NCI-H2227 (cell line): ENCODE measurements around the gene SET.
A peak's percentile ranks its signal among the peaks of the same experiment; 100 is the strongest.

Experiments used
- DNase-seq: peaks from one replicate; lab custom pipeline; 2025; ENCODE audit not compliant: unreplicated experiment; lab: John Stamatoyannopoulos, UW

The SET gene

GRCh38 chr9:128728298-128728697 is 39.3 kb downstream of the SET start:
- DNase-seq: no peak

DNA sequence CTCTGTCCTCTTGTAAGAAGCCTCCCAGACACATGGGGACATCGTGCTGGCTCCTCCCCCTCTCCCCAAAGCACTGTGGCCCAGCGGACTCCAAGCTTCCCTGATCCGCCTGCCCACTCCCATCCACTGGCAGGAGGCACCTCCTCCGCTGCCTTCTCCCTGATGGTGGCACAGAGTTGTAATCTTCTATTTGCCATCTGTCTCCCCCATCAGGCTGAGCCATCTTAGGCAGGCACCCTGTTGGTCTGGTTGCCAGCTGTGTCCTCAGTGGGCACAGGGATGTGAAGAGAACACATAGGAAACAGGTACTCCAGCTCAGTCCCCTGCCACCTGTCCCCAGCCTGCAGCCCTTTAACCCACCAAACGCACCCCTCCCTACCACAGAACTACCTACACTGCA is 40.3 kb downstream of the SET start:
- no peak for DNase-seq

DNA sequence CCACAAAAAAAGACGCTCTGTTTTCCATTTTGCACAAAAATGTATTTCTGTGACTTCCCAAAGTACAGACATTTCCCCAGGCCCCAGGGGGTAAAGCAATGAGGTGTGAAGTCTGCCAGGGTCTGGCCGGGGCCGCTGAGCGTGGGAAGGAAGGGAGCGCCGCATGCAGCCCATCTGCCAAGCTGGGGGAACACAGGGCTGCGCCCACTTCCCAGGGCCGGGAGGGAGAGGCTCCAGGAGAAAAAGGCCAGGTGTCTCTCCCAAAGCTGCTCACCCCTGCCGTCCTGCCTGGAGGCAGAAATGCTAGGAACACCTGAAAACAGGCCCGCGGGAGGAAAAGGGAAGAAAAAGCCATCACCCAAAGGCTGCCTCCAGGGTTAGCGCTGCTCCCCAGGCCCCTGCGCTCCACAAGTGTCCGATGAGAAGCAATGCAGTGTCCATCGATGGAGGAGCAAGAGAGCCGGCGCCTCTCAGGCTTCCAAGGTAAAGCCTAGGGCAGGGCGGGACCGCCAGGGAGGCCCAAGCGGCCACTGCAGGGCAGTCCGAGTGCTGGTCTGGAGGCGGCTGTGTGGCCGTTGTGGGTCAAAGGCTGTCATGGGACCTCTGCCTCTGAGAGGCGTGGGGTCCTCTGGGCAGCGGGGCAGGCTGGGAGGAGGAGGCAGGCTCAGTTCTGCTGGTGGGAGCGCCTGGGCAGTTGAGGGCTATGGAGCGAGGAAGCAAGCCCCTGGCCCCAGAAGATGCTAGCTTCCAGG is 40.9 kb downstream of the SET start:
- DNase-seq: no peak

DNA sequence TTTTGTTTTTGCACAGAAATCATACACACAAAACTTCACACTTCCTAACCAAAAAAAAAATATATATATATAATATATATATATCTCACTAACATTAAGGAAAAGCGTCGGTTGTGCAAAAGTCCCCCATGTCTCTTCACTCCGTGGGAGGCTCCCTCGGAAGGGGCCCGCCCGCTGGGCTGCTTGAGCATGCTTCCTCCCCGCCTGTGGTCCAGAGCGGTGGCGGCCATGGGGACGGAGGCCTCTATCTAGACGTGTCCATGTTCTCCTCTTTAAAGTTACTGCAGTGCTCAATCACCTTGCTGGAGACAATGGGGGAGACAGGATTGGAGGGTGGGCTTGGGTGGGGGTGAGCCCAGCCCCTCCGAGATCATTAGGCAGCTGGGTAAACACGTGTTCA is 42.1 kb downstream of the SET start:
- DNase-seq: no peak

DNA sequence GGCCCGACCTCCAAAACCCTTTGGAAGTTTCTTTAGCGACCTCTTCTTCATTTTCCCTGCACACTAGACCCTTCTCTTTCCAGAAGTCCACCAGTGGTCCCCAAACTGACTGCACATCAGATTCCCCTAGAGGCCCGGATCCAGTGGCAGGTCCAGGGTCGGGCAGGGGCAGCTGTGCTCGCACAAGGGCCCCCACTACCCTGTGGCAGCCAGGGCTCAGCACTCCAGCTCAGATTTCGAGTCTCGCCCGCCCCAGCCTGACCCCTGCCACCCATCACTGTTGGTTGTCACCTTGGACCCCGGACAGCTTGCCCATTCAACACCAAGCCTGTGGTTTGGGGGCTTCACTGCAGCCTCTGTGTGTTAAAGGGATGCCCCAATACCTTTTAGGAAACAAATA is 42.7 kb downstream of the SET start:
- no peak for DNase-seq

DNA sequence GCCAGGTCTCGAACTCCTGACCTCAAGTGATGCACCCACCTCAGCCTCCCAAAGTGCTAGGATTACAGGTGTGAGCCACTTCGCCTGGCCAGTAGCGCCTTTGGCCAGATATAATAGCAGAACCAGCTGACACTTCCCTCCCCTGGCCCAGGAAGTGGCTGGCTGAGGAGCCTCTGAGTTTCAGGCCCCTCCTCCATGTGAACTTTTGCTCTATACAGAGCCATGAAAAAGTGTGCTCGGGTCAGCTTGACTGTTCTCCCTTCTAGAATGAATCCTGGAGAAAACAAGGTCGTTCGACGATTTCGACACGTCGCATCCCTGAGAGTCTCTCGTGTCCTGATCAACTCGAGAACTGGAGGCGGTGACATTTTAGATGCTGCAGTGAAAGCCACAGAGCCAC is 43.6 kb downstream of the SET start:
- no peak for DNase-seq

GRCh38 chr9:128733256-128733655 is 44.2 kb downstream of the SET start:
- DNase-seq: peak; percentile 87

- DNase-seq: peak; percentile 27
These were observed 46.4 kb downstream of the SET start for GRCh38 chr9:128735373-128735772.

GRCh38 chr9:128742401-128742800 is 53.4 kb downstream of the SET start:
- no peak for DNase-seq

DNA sequence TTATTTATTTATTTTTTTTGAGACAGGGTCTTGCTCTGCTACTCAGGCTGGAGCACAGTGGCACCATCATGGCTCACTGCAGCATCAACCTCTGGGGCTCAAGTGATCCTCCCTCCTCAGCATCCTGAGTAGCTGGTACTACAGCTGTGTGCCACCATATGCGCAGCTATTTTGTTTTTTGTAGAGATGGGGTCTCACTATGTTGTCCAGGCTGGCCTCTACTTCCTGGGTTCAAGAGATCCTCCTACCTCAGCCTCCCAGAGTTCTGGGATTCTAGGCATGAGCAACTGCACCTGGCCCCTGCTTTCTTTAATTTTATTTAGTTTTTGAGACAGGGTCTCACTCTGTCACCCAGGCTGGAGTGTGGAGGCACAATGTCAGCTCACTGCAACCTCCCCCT is 54.4 kb downstream of the SET start:
- no peak for DNase-seq
